Measurements from ENCODE around the gene SLC2A6. TPM values are rescaled to one million over a fixed set of nuclear protein-coding genes. Genes with fewer than 3 reads are reported as not detected.

SLC2A6 gene
- total and polyA plus RNA-seq, 2 of the 8 experiments (the other 6 are each of a cell fraction or from before 2014, with no cell fraction given), result 16.6 to 17.8 TPM

DNA sequence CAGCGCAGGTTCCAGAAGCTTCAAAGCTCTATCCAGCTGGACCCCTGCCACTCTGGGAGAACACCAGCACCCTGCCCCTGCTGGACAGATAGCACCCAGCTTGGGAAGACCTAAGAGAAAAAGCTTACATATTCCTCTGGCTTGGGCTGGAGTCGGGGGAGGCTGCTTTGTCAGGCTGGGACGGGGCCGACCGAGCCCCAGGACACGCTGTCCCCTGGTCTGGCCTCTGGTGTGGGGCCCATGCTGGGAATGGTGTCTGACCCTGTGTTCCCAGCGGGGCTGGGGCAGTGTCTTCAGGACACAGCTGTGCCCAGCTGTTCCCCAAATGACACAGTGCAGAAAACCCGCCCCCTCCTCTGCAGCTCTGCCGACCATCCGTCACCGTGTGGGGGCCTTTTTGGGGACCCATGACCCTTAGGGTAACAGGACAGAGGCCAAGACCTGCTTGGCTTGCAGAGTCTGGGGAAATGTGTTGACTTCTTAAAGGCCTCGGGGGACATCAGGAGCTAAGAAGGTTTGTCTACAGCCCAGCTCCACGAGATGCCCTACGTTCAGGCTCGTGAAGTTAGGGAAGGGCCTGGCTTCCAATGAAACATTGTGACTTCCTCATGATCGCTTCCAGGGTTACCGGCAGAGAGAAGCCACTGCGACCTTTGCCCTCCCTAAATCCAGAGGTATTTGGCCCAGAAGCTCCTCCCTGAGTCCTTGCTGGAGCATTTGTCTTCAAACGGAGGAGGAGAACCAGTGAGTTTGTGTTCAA, 20.4 kb upstream of the SLC2A6 start (continued):
- TF ChIP-seq RAD21 (IDR thresholded peaks at IDR 0.05 in 1 of 2, conservative IDR thresholded peaks at IDR 0.05 in 1 of 2; ENCODE audit: low read depth in 2 of 2, low read length in 2 of 2) (no peak), RNF2 (IDR thresholded peaks at IDR 0.05; ENCODE audit: borderline replicate concordance, low read depth, low read length, missing control alignments, poor library complexity, severe bottlenecking) (no peak), PHF8 (conservative IDR thresholded peaks at IDR 0.05; ENCODE audit: low read depth, low read length) (no peak), CTBP2 (IDR thresholded peaks at IDR 0.05; ENCODE audit: borderline replicate concordance, insufficient read depth, insufficient read length, low read length) (no peak), POLR2AphosphoS5 (IDR thresholded peaks at IDR 0.05; ENCODE audit: low read depth, low read length) (no peak)
- TF ChIP-seq, protein P1, sequence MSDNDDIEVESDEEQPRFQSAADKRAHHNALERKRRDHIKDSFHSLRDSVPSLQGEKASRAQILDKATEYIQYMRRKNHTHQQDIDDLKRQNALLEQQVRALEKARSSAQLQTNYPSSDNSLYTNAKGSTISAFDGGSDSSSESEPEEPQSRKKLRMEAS (IDR thresholded peaks at IDR 0.05), result no peak
- TF ChIP-seq, protein P2, sequence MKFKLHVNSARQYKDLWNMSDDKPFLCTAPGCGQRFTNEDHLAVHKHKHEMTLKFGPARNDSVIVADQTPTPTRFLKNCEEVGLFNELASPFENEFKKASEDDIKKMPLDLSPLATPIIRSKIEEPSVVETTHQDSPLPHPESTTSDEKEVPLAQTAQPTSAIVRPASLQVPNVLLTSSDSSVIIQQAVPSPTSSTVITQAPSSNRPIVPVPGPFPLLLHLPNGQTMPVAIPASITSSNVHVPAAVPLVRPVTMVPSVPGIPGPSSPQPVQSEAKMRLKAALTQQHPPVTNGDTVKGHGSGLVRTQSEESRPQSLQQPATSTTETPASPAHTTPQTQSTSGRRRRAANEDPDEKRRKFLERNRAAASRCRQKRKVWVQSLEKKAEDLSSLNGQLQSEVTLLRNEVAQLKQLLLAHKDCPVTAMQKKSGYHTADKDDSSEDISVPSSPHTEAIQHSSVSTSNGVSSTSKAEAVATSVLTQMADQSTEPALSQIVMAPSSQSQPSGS (IDR thresholded peaks at IDR 0.05; ENCODE audit: low read length), result no peak
